Hepatocyte (in vitro differentiated cells): ENCODE results near the gene DSCAML1. TPM values are rescaled to one million over a fixed set of nuclear protein-coding genes. Genes with fewer than 3 reads are reported as not detected.

Experiments
- DNase-seq: peaks from one replicate; pipeline ENCODE4 v3.0.0-alpha.2; 2016; ENCODE audit warnings: low spot score
- H2AFZ ChIP-seq: fragments of 200-600 bp; sonication (generic); 2 replicates; pipeline ENCODE4 v1.6.0; 2016; ENCODE audit warnings: antibody characterized with exemption, mild to moderate bottlenecking
- H3K27ac ChIP-seq: fragments of 200-600 bp; sonication (generic); 2 replicates; pipeline ENCODE4 v1.5.1; 2016; ENCODE audit warnings: mild to moderate bottlenecking
- H3K27me3 ChIP-seq: fragments of 200-600 bp; sonication (generic); 2 replicates; pipeline ENCODE4 v1.6.1; 2016
- H3K36me3 ChIP-seq: fragments of 200-600 bp; sonication (generic); replicated peaks from 2 replicates; pipeline ENCODE4 v1.5.1; 2016; ENCODE audit warnings: low read depth; ENCODE audit not compliant: insufficient read depth
- H3K4me1 ChIP-seq: fragments of 200-600 bp; sonication (generic); 2 replicates; pipeline ENCODE4 v1.5.1; 2016; ENCODE audit warnings: mild to moderate bottlenecking, moderate library complexity; ENCODE audit not compliant: insufficient read depth
- H3K4me2 ChIP-seq: fragments of 200-600 bp; sonication (generic); 2 replicates; pipeline ENCODE4 v1.6.0; 2016
- H3K4me3 ChIP-seq: fragments of 200-600 bp; sonication (generic); 2 replicates; pipeline ENCODE4 v1.5.1; 2016; ENCODE audit warnings: mild to moderate bottlenecking
- H3K79me2 ChIP-seq: fragments of 200-600 bp; sonication (generic); 2 replicates; pipeline ENCODE4 v1.6.0; 2017; ENCODE audit warnings: mild to moderate bottlenecking
- H3K9me2 ChIP-seq: fragments of 200-600 bp; sonication (generic); replicated peaks from 2 replicates; pipeline ENCODE4 v1.6.0; 2017; ENCODE audit warnings: mild to moderate bottlenecking; ENCODE audit not compliant: insufficient read depth
- H3K9me3 ChIP-seq: fragments of 200-600 bp; sonication (generic); 2 replicates; pipeline ENCODE4 v1.5.1; 2016; ENCODE audit warnings: low read depth, mild to moderate bottlenecking
- H4K20me1 ChIP-seq: fragments of 200-600 bp; sonication (generic); 2 replicates; pipeline ENCODE4 v1.6.0; 2016; ENCODE audit warnings: mild to moderate bottlenecking; ENCODE audit not compliant: insufficient read depth, poor library complexity, severe bottlenecking
- CTCF ChIP-seq: fragments of 200-600 bp; sonication (generic); IDR thresholded peaks from 2 replicates; pipeline ENCODE4 v1.5.1; 2016; ENCODE audit warnings: antibody characterized with exemption, mild to moderate bottlenecking; ENCODE audit not compliant: poor library complexity
- EZH2 ChIP-seq: fragments of 200-600 bp; sonication (generic); IDR thresholded peaks from 2 replicates; pipeline ENCODE4 v1.6.1; 2016; ENCODE audit warnings: antibody characterized with exemption, mild to moderate bottlenecking, borderline replicate concordance
- EZH2phosphoT487 ChIP-seq: fragments of 200-600 bp; sonication (generic); IDR thresholded peaks from one replicate; pipeline ENCODE4 v1.6.1; 2018; ENCODE audit warnings: antibody characterized with exemption, mild to moderate bottlenecking, low read depth, moderate library complexity; ENCODE audit not compliant: unreplicated experiment, severe bottlenecking
- WGBS: methylation state at CpG from one replicate; pipeline ENCODE4 v1.1.6; 2016; ENCODE audit warnings: low lambda C conversion rate; ENCODE audit errors: missing lambda C conversion rate; 5-methylcytosine and 5-hydroxymethylcytosine counted together
- polyA plus RNA-seq: library from polyadenylated mRNA; unstranded; fragments of >200 nt; fragmentation: Nextera tagmentation; extraction: Ambion mirVana; gene quantifications from 2 replicates; pipeline ENCODE4 v1.2.1, GENCODE V29; 2016
- total RNA-seq: library from RNA; depleted of rRNA; stranded (reverse); fragments of >200 nt; gene quantifications from 2 replicates; pipeline ENCODE4 v1.2.3, GENCODE V29; 2014

Gene DSCAML1
- total and polyA plus RNA-seq, 2 experiments from 2014 or later, result 0.46 to 2.6 TPM

GRCh38 chr11:117433717-117434116, 363.3 kb downstream of the DSCAML1 start:
- no peak for DNase-seq

GRCh38 chr11:117431436-117431835, 365.6 kb downstream of the DSCAML1 start:
- Histone ChIP-seq H3K4me2 (no peak overlapping the region), H2AFZ (no peak overlapping the region), H3K9me3 (no peaks in the 10 kb centered on the region), H3K27ac (no peak overlapping the region), H3K36me3 (no peaks in the 10 kb centered on the region), H3K79me2 (no peaks in the 10 kb centered on the region), H3K9me2 (no peaks in the 10 kb centered on the region), H3K4me3 (no peak overlapping the region), H3K4me1 (no peaks in the 10 kb centered on the region), H4K20me1 (no peaks in the 10 kb centered on the region), H3K27me3 (peaks cover 32% of the 10 kb centered on the region)
- no peak for TF ChIP-seq EZH2phosphoT487
- TF ChIP-seq CTCF, result no peak
- no peak for TF ChIP-seq EZH2
- DNase-seq, result no peak
- 94% methylated on average over 7 of the region's 7 CpGs for WGBS

More at GRCh38 chr11:117433717-117434116, 363.3 kb downstream of the DSCAML1 start:
- Histone ChIP-seq H3K4me3 (no peak overlapping the region), H3K9me2 (no peaks in the 10 kb centered on the region), H3K9me3 (no peaks in the 10 kb centered on the region), H3K4me2 (no peak overlapping the region), H3K79me2 (no peaks in the 10 kb centered on the region), H3K36me3 (no peaks in the 10 kb centered on the region), H3K4me1 (no peaks in the 10 kb centered on the region), H3K27me3 (peaks cover 23% of the 10 kb centered on the region), H2AFZ (no peak overlapping the region), H4K20me1 (no peaks in the 10 kb centered on the region), H3K27ac (no peak overlapping the region)
- TF ChIP-seq EZH2phosphoT487, result no peak
- no peak for TF ChIP-seq CTCF
- TF ChIP-seq EZH2, result no peak

GRCh38 chr11:117430293-117430955, 366.6 kb downstream of the DSCAML1 start:
- Histone ChIP-seq H3K36me3 (no peaks in the 10 kb centered on the region), H3K9me2 (no peaks in the 10 kb centered on the region), H3K79me2 (no peaks in the 10 kb centered on the region), H3K4me3 (no peak overlapping the region), H3K9me3 (no peaks in the 10 kb centered on the region), H3K27ac (no peak overlapping the region), H3K27me3 (peaks cover 29% of the 10 kb centered on the region), H4K20me1 (no peaks in the 10 kb centered on the region), H3K4me2 (no peak overlapping the region), H2AFZ (no peak overlapping the region), H3K4me1 (no peaks in the 10 kb centered on the region)
- no peak for DNase-seq
- 95% methylated on average over 13 of the region's 15 CpGs for WGBS
- TF ChIP-seq EZH2, result no peak
- no peak for TF ChIP-seq EZH2phosphoT487
- TF ChIP-seq CTCF, result no peak

DNA sequence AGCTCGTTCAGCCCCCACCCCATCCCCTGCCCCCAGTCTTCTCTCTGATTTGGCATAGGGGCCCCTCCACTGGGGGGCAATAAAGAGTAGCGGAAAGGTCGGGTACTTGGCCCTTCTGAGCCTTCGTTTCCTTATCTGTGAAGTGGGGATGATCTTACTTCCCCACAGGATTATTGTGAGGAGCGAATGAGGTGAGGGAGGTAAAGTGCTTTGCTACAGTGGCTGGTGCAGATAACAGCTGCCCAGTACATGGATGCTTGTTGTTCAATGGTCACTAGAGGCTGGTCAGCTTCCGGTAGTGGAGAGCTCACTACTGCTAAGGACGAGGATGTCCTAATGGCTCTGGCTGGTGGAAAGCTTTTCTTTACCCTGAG, 368.2 kb downstream of the DSCAML1 start:
- TF ChIP-seq EZH2 (no peak), CTCF (no peak), EZH2phosphoT487 (no peak)
- H3K27ac ChIP-seq, result no peak overlapping the region
- no peak overlapping the region for H3K4me3 ChIP-seq
- H3K4me1 ChIP-seq, result no peaks in the 10 kb centered on the region
- H3K36me3 ChIP-seq, result no peaks in the 10 kb centered on the region
- no peaks in the 10 kb centered on the region for H3K9me3 ChIP-seq
- no peak for DNase-seq
- H3K4me2 ChIP-seq, result no peak overlapping the region
- no peak overlapping the region for H2AFZ ChIP-seq
- no peaks in the 10 kb centered on the region for H4K20me1 ChIP-seq
- H3K27me3 ChIP-seq, result peaks cover 15% of the 10 kb centered on the region
- 73% methylated on average over 6 of the region's 7 CpGs for WGBS
- no peaks in the 10 kb centered on the region for H3K79me2 ChIP-seq
- H3K9me2 ChIP-seq, result no peaks in the 10 kb centered on the region
